ENCODE measurements around the gene ZNF281.
A peak's percentile ranks its signal among the peaks of the same experiment; 100 is the strongest.
"Not testable (repeated sequence)": the region's sequence is repeated elsewhere in the genome, so short reads cannot be mapped to it uniquely, and the experiment has no call there.

ZNF281 gene, protein sequence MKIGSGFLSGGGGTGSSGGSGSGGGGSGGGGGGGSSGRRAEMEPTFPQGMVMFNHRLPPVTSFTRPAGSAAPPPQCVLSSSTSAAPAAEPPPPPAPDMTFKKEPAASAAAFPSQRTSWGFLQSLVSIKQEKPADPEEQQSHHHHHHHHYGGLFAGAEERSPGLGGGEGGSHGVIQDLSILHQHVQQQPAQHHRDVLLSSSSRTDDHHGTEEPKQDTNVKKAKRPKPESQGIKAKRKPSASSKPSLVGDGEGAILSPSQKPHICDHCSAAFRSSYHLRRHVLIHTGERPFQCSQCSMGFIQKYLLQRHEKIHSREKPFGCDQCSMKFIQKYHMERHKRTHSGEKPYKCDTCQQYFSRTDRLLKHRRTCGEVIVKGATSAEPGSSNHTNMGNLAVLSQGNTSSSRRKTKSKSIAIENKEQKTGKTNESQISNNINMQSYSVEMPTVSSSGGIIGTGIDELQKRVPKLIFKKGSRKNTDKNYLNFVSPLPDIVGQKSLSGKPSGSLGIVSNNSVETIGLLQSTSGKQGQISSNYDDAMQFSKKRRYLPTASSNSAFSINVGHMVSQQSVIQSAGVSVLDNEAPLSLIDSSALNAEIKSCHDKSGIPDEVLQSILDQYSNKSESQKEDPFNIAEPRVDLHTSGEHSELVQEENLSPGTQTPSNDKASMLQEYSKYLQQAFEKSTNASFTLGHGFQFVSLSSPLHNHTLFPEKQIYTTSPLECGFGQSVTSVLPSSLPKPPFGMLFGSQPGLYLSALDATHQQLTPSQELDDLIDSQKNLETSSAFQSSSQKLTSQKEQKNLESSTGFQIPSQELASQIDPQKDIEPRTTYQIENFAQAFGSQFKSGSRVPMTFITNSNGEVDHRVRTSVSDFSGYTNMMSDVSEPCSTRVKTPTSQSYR

DNA sequence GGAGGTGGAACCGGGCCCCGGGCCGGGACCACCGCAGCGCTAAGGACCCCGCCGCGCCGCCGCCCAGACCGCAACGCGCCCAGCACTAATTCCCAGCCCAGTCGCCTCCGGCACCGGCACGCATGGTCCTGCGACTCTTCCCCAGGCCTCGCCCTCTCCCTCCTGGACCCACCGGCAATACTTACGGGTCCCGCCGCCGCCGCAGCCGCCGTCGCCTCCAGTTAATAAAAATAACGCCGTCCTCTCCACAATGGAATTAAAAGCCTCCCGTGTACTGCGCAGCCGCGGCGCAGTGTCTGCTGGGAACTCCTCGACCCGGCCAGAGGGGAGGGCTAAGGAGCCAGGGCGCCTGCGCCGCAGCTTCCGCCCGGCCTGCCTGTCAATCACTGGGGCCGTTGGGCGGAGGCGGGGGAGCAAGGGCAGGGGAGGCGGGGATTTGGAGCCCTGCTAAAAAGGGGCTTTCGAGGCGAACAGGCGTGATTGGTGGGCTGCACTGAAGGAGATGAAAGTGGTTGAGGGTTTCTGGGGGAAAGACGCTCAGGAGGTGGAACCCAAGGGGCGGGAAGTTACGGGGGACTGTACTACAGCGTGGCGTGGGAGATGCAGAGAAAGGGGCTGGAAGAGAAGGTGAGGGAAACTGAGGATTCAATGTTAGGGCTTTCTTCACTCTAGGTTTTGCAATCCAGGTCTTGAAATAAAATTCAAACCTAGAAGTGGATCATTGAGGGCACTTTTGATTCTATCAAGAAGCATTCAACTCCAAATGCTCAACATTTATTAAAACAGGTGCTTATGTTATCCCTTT lies at the start of gene ZNF281:
Gene ZNF281 (minus strand): TSS at position 276 of the 805 bp plus-strand sequence. CDS start 331 bp downstream, outside the sequence.
- DNase-seq: peak; percentile 98

DNA sequence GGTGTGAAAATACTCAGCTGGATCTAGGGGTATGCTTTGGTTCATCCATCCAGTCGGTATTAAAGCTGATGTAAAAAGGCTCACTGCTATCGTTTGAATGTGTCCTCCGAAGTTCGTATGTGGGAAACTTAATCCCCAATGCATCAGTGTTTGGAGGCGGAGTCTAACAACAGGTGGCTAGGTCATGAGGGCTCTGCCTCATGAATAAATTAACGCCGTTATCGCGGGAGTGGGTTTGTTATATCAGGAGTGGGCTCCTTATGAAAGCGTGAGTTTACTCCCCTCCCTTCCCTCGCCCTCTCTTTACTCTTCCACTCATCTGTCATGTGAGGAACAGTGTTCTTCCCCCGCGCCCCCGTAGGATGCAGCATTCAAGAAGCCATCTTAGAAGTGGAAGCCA lies 48.9 kb upstream of the ZNF281 start:
- no peak for DNase-seq

DNA sequence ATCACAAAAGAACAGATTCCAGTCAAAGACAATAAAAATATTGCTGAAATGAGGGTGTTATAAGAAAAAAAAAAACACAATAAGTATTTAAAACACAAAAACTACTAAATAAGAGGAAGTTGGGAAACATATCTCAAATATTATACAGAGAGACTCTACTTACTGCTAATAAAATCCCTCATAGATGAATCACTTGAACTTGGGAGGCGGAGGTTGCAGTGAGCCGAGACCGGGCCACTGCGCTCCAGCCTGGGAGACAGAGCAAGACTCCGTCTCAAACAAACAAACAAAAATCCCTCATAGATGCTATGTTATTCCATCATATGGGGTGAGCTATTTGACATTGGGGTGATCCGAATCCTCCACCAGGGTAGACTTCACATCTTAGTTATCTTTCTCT lies 48.0 kb upstream of the ZNF281 start:
- no peak for DNase-seq

DNA sequence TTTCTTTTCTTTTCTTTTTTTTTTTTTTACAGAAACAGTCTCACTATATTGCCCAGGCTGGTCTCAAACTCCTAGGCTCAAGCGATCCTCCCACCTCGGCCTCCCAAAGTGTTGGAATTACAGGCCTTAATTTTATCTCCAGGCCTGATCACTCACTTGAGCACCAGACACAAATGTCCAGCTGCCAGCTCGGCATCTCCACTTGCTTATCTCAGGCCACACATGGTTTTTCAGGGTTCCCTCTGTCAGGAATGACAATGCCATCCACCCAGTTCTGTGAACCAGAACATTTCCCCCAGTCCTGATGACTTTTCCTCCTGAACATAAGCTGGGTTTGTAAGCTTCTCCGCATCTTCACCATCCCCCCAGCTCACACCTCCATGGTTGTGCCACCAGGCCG lies 44.6 kb upstream of the ZNF281 start:
- DNase-seq: no peak

DNA sequence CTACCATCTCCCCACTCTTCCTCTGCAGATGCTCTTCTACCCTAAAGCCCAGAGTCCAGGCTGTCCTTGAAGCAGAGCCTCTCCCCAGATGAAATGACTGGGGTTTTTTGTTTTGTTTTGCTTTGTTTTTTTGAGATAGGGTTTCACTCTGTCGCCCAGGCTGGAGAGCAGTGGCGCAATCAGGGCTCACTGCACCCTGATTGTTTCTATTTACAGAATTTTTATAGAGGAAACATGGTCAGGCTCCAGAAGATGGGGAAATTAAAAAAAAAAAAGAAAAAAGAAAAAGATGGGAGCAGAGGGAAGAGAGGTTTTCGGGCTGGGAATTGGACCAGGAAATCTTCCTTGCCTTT lies 43.7 kb upstream of the ZNF281 start:
- no peak for DNase-seq

DNA sequence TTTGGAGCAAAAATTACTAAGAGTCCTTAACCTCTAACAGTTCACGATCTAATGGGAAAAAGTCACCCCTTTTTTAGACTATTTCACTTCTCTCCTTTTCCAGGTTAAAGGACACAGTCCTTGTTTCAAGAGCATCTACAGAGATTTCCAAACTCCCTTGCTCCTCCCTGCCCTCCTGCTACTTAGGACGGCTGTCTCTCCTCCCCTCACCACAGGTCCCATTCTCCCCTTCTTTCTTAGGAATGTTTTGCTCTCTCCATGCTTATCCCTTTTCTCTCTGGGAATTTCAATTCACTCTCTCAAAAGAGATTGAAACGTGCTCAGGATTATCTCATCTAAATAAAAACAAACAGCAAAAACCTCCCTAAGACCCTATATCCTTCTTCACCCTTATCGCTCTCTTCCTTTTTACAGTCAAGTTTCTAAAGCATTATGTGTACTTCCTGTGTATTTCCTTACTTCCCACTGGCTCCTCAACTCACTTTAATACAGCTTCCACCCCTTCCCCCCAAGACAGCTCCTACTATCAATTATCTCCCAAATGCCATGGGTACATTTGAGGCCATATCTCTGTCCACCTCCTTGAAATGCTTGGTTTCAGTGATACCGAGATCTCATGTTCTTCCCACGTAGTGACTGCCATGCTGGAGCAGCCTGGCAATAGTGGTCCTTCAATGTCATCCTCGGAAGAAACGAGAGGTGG lies 43.2 kb upstream of the ZNF281 start:
- DNase-seq: no peak

DNA sequence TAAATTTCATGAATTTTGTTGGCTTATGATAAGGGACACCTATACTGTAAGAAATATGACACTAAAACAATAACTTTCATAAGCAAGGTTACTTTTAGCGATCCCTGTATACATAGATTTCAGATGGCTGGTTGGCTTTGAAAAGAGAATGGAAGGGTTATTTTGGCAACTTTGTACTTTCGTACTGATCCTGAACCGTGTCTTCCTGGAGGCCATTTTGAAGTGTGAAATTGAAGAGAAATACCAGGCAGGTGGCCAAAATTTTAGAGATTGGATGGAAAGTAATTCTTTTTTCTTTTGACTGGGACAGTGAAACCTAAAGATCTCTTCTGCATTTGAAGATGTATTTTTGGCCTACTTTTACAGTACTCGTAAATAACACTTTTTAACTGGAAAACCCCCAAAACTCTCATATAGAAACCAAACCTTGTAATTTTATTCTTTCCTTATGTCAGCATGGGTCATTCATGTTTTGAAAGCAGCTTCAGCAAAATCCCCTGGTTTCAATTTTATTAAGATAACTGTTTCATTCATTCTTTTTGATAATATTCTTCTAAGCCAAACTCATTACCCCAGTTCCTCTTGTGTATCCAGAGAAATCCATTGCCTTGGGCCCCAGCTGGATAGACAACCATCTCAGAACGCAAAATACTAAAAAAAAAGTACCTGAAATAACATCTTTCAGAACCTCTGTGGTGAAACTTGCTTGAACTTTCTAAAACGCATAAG lies 38.4 kb upstream of the ZNF281 start:
- no peak for DNase-seq

DNA sequence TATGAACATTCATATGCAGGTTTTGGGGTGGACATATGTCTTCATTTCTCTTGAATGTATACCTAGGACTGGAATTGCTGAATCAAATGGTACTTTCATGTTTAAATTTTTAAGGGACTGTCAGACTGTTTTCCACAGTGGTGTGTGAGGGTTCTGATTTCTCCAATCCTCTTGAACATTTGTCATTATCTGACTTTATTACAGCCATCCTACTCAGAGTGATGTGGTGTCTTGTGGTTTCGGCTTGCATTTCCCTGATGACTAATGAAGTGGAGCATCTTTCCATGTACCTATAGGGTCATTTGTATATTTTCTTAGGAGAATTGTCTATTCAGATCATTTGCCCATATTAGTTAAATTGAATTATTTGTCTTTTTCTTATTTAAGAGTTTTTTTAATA lies 35.4 kb upstream of the ZNF281 start:
- DNase-seq: no peak

DNA sequence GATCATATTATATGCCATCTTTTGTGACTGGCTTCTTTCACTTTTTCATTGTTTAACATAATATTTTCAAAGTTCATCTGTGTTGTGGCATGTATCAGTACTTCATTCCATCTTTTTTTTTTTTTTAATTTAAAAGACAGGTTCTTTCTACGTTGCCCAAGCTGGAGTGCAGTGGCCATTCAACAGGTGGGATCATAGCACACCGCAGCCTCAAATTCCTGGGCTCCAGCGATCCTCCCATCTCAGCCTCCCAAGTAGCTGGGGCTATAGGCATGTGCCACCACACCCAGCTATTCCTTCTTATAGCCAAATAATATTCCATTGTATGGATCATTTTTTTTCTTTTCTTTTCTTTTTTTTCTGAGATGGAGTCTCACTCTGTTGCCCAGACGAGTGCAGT lies 34.6 kb upstream of the ZNF281 start:
- no peak for DNase-seq

DNA sequence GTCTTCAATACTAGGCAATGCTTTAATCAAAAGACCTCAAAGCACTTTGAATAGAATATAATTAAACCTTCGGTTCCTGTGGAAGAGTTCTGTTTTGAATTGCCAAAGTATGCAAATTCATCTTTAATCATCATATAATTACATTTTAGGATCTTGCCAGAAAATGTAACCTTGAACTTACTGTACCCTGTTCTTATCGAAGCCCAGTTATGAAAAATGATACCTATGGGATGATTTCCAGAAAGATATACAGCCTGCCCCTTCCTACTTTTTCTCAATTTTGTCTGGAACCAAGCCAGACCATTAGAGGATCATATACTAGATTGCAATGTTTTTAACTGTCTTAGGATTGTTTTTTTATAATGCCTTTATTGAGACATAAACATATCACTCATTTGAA lies 34.0 kb upstream of the ZNF281 start:
- DNase-seq: no peak

DNA sequence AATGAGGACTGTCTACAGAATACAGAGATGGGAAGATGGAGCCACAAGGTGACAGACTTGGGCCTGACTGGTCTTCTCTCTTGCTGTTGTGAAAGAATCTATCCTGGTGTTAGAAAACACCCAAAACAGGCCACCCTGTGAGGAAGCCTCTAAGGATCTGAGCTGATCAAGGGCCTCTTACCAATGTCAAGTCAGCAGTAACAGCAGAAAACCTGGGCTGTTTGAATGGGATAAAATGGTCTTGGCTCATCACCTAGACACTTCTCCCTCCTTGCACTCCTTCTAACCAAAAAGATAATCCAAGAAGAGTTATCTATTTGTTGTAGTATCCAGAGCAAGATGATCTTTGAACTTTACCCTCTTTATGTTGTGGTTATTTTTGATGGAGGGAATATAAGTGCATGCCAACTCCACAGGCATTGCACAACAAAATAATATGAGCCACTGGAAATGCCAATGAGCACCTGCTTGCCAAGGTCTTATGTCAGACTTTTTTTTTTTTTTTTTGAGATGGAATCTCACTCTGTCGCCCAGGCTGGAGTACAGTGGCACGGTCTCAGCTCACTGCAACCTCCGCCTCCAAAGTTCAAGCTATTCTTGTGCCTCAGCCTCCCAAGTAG lies 32.8 kb upstream of the ZNF281 start:
- DNase-seq: no peak

DNA sequence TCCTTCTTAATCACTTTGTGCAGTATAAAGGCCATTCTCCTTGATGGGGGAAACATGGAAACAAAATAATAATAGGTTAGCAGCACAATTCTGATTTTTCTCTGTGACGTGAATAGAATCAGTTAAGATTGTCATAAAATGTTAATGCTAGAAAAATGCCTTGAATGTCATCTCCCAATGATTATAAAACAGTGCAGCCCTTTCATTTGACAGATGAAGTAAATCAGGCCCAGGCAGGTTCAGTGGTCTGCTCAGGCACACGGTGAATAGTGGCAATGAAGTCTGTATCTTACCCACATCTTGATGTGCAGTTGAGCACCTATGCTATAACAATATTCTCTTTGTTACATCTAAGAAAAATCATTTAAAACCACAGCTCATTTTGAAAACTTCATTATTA lies 32.2 kb upstream of the ZNF281 start:
- no peak for DNase-seq

DNA sequence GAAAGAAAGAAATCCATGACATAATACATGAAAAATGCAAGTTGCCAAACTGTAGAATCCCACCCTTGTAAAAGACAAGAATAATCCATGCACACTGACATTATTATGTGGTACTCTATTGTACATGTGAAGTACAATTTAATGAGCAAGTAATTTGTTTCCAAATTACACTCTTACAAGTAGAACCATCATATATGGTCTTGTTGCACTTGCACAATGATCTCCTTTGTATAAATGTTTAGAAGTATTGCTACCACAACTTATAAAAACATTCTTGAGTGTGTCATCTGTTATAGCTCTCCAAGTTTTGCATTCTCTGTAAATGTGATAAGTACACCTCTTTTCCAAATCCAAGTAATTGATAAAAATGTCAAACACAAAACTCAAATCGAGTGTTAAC lies 29.1 kb upstream of the ZNF281 start:
- no peak for DNase-seq

DNA sequence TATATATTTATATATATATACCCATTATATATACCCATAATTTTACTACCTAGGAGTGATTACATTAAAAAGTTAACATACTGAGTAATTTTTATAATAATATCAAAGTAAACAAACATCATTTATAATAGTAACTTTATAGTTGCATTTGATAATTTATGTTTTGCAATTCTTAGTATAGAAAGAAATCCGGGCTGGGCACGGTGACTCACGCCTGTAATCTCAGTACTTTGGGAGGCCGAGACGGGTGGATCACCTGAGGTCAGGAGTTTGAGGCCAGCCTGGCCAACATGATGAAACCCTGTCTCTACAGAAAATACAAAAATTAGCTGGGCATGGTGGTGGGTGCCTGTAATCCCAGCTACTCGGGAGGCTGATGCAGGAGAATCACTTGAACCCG lies 28.6 kb upstream of the ZNF281 start:
- not testable (repeated sequence) for DNase-seq

DNA sequence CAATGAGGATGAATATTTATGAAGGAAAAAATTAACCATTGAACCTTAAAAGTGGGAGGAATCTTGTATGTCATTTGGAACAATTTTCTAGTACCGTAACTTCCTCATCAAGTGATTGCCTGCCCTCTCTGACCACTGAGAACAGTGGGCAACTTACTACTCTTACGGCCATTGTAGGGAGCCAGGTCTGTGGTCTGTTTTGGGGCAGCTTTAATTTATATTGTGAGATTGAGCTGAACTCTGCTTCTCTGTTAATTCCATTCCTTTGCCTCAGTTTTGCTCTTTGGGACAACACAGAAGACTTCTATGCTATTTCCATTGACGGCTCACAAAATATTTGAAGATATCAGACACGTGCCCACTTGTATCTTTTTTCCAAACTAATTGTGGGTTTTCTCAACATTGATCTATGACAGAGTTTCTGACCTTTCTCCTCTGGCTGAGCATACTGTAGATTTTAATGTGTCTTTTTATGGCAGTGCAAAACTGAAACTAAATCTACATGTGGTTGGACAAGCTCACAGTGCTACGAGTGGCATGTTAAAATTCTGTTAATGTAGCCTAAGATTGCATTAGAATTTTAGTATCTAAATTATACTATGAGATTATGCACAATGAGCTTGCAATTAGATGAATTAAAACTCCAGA lies 27.8 kb upstream of the ZNF281 start:
- DNase-seq: peak; percentile 11

DNA sequence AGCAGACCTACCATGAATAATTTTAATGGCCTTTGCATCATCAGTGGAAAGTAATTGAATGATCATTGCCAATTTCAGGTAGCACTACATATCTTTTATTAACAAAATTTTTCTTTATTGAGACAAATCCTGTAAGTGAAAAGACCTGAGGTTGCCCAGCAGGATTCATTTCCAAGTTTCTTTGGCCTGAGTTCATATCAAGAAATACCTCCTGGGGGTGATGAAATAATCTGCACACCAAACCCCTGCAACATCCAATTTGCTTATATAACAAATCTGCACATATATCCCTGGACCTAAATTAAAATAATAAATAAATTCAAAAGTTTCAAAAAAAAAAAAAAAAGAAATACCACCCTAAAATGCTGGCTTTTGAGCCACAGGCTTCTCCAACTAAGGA lies 27.3 kb upstream of the ZNF281 start:
- DNase-seq: no peak

DNA sequence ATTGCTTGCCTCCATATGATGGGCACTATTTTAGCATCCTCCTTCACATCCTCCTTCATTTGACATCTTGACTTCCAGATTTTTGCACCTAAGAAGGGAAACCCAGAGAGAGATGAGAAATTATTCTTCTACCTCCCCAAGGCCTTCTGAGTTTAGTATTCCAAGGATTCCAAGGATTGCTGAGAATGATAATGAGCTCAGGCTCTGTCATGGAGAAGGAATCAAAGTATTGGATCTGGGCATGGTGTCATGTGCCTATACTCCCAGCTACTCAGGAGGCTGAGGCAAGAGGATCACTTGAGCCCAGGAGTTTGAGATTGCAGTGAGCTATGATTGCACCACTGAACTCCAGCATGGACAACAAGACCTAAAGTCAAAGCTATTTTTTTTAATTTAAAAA lies 26.6 kb upstream of the ZNF281 start:
- no peak for DNase-seq

DNA sequence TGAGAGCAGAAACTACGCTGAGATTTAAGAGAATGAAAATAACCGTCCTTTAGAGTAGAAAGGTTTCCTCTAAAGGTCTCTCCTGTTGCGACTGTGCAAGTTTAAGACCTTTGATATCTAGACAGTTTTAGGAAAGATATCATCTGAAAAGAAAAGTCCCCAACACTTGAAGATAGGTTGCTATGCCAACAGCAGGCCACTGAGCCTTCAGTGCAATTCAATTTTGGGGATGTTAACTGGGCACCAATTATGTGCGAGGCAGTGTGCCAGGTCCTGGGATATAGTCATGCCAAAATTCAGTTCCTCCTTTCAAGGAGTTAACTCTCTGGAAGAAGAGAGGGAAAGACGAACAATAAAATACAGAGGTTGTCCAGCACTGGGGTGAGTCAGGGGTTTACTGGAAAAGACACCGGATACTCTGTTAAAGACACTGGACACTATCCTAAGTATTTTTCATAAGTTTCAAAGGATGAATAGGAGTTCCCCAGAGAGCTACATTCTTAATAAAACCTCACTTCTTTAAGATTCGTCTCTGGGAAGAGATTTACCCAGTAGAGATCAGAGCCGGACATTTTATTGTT lies 25.5 kb upstream of the ZNF281 start:
- DNase-seq: no peak

DNA sequence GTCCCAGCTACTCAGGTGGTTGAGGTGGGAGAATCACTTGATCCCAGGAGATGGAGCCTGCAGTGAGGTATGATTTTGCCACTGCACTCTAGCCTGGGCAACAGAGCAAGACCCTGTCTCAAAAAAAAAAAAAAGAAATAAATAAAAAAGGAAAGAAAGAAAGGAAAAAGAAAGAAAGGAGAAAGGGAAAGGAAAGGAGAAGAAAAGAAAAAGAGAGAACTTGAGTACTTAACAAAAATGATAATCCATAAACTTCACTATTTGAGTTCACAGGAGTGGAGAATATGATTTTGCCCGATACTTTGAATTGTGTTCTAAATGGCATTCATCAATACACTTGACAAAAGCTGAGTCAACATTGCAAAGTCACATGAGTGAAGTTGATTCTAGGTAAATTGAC lies 23.8 kb upstream of the ZNF281 start:
- DNase-seq: no peak

DNA sequence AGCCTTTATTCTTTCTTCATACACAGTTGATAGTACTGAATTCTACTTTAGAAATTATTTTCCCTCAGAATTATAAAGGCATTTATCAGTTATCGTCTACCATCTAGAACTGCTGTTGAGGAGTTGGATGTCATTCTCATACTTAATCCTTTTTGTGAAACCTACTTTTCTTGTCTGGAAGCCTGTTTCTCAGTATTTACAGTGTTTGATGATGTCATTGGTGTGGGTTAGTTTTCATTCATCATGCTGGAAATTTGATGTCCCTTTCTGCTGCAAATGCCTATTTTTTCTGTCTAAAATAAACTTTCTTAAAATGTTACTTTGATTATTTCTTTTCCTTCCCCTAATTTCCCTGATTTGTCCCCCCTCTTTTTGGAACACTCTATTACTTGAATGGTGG lies 22.8 kb upstream of the ZNF281 start:
- no peak for DNase-seq
